ENCODE data around the gene REXO4.

DNA sequence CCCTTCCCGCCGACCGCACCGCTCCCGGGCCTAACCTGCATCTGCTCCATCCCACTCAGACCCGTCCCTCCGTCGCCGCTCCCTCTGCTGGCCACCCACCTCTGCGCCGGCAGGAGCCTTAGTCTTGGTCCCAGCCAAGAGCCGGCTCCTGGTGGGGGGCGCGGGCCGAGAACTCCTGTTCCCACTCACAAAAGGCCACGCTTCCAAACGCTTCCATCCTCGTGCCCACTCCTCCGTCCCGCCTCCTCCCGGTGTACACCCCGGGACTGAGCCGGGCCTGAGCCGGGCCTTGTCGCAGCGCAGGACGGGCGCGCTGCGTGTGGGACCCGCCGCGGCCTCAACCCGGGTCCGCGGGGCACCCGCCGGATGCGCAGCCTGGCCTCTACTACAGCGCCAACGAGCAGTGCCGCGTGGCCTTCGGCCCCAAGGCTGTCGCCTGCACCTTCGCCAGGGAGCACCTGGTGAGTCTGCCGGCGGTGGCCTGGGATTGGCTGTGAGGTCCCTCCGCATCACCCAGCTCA lies 11.9 kb upstream of the REXO4 start:
- TF ChIP-seq, protein P1, sequence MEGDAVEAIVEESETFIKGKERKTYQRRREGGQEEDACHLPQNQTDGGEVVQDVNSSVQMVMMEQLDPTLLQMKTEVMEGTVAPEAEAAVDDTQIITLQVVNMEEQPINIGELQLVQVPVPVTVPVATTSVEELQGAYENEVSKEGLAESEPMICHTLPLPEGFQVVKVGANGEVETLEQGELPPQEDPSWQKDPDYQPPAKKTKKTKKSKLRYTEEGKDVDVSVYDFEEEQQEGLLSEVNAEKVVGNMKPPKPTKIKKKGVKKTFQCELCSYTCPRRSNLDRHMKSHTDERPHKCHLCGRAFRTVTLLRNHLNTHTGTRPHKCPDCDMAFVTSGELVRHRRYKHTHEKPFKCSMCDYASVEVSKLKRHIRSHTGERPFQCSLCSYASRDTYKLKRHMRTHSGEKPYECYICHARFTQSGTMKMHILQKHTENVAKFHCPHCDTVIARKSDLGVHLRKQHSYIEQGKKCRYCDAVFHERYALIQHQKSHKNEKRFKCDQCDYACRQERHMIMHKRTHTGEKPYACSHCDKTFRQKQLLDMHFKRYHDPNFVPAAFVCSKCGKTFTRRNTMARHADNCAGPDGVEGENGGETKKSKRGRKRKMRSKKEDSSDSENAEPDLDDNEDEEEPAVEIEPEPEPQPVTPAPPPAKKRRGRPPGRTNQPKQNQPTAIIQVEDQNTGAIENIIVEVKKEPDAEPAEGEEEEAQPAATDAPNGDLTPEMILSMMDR (IDR thresholded peaks at IDR 0.05): peak; percentile 20; the same call in 1 of the 2 replicates
- TF ChIP-seq, protein P2, sequence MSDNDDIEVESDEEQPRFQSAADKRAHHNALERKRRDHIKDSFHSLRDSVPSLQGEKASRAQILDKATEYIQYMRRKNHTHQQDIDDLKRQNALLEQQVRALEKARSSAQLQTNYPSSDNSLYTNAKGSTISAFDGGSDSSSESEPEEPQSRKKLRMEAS (IDR thresholded peaks at IDR 0.05; ENCODE audit: low read depth): no peak
- TF ChIP-seq YY1 (IDR thresholded peaks at IDR 0.05; ENCODE audit: low read depth): no peak
- TF ChIP-seq, protein P3, sequence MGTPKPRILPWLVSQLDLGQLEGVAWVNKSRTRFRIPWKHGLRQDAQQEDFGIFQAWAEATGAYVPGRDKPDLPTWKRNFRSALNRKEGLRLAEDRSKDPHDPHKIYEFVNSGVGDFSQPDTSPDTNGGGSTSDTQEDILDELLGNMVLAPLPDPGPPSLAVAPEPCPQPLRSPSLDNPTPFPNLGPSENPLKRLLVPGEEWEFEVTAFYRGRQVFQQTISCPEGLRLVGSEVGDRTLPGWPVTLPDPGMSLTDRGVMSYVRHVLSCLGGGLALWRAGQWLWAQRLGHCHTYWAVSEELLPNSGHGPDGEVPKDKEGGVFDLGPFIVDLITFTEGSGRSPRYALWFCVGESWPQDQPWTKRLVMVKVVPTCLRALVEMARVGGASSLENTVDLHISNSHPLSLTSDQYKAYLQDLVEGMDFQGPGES (IDR thresholded peaks at IDR 0.05; ENCODE audit: low read depth, low read length): no peak
- no peak for TF ChIP-seq TCF12 (IDR thresholded peaks at IDR 0.05)
- no peak for TF ChIP-seq POLR2AphosphoS5 (IDR thresholded peaks at IDR 0.05; ENCODE audit: low read depth, low read length)
- no peak for TF ChIP-seq FOXM1 (IDR thresholded peaks at IDR 0.05; ENCODE audit: low read depth)
- no peak for TF ChIP-seq CHD2 (IDR thresholded peaks at IDR 0.05; ENCODE audit: low read length, partially characterized antibody)
